Amniotic epithelial cell (primary cell): ENCODE results near the gene PLD1.
"Not testable (repeated sequence)": the region's sequence is repeated elsewhere in the genome, so short reads cannot be mapped to it uniquely, and the experiment has no call there.

ENCODE experiments used
- DNase-seq: peaks from one replicate; pipeline ENCODE4 v3.0.0-alpha.2; 2010; ENCODE audit warnings: low read depth

The PLD1 gene

GRCh38 chr3:171564748-171565480, 245.4 kb downstream of the PLD1 start:
- no peak for DNase-seq

DNA sequence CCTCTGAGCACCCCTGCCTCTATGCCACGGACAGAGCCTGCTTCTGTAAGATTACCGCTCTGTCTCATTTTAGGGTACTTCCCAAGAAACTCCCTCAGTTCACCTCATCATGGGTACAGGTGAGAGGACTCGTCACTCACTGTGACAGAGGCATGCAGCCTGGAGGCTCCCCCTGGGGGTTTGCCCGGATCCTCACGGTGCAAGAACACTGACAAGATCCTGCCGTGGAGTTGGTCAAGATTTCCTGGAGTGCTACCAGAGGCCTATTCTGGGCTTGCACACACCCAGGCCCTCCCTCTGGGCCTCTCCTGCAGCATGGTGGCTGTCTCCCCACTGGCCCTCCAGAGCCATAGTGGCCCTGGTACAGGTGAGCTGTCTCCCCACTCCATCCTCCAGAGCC, 247.0 kb downstream of the PLD1 start:
- DNase-seq, result no peak

GRCh38 chr3:171562459-171562858, 247.8 kb downstream of the PLD1 start:
- DNase-seq, result not testable (repeated sequence)

- no peak for DNase-seq
These were observed 248.5 kb downstream of the PLD1 start for GRCh38 chr3:171561596-171562323.

DNA sequence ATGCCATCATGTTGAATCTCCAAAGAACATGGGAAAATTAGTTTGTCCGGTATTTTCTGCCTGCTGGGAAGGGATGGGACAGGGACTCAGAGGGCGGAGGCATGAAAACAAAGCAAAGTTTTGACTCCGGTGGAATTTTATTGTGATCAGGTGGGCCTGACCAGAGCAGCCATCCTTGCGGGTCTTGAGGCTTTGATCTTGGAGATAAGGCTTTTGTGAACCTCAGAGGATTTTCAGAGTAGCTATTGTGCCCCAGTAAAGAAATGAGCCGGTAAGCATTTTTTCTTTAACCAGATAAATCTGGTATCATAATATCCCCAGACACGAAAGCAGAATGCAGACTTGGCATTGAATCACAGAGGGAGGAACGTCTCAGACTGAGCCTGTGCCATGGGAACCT, 250.7 kb downstream of the PLD1 start:
- no peak for DNase-seq

DNA sequence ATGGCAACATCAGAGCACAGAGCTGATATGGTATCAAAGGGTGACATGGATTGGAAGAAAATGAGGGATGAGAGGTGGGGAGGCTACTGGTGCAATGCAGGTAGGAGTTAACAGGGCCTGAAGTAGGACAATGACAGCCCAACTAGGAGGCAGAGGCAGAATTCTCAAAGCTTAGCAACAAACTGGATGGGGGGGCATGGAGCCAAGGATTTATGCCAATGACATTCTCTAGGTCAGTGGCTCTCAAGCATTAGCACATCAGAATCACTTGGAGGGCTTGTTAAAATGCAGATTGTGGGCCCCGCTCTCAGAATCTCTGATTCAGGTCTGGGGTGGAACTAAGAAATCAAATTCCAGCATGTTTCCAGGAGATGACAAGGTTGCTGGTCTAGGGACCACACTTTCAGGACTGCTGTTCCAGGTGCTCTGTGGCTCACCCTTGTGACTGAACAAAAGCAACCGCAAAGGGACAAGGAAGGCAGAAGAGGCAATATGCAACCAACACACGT, 252.0 kb downstream of the PLD1 start:
- DNase-seq, result no peak

- DNase-seq, result no peak
These were observed 253.1 kb downstream of the PLD1 start for GRCh38 chr3:171557173-171557572.

GRCh38 chr3:171556574-171557145, 253.6 kb downstream of the PLD1 start:
- DNase-seq, result peak; percentile 16

- DNase-seq, result no peak
These were observed 254.1 kb downstream of the PLD1 start for GRCh38 chr3:171556148-171556547.

DNA sequence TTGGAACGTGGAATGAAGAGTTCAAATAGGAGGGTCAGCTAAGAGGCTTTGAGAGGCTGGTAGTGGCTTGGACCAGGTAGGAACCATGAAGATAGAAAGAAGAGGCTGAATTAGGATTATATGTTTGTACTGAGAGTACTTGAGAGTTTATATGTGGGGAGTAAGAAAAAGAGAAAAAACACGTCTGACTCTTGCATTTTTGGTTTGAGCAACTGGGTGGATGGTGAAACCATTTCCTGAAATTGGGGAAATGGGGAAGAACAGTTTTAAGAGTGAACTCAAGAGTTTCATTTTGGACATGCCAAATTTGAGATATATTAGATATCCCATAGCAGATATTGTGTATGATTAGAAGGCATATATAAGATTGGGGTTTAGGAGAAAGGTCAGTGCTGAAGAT, 257.2 kb downstream of the PLD1 start:
- no peak for DNase-seq

GRCh38 chr3:171552531-171552930, 257.8 kb downstream of the PLD1 start:
- DNase-seq, result no peak

DNA sequence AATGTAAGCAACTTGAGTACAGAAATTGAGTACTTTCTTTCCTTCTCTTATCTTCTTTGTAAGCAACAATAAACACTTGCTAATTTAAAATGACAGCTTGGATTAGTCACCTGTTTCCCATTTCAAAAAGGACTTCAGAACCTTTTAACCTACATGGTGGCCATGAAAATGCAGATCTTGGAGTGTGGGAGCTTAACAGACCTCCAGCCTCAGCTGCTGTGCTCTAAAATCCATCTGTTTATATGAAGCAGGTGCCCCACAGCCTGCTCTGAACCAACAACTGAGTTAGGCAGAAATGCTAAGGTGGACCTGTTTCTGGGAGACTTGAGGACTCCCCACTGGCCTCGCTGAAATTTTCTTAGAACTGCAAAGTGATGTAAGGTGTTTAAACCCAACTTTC, 259.0 kb downstream of the PLD1 start:
- no peak for DNase-seq
